Measurements from ENCODE around the gene MMP24OS. TPM values are rescaled to one million over a fixed set of nuclear protein-coding genes. Genes with fewer than 3 reads are reported as not detected.

The MMP24OS gene
- total and polyA plus RNA-seq, 10 of the 15 experiments (the other 5 are each of a cell fraction or from before 2014, with no cell fraction given): 2.0 to 30.9 (median 10.9) TPM

GRCh38 chr20:35299780-35300179, 21.9 kb upstream of the MMP24OS start:
- ATAC-seq (no peak), DNase-seq (ENCODE audit: low read depth, low spot score) (no peak), FAIRE-seq (no peak)
- Histone ChIP-seq H2AFZ (ENCODE audit: control insufficient read depth, low read depth, low read length) (no peak overlapping the region), H3K9ac (ENCODE audit: control insufficient read depth, insufficient read depth, low read length) (no peak overlapping the region), H3K27me3 (replicated peaks in 1 of 2; ENCODE audit: control insufficient read depth in 2 of 2, insufficient read depth in 2 of 2, low read length in 1 of 2) (no peaks in the 10 kb centered on the region), H3K27ac (ENCODE audit: control insufficient read depth, insufficient read depth) (no peak overlapping the region), H4K20me1 (ENCODE audit: control insufficient read depth, insufficient read depth) (no peaks in the 10 kb centered on the region), H3K4me2 (ENCODE audit: control insufficient read depth, insufficient read depth) (no peak overlapping the region), H3K4me3 (no peak overlapping the region), H3K79me2 (ENCODE audit: control insufficient read depth, insufficient read depth, low read length) (no peaks in the 10 kb centered on the region), H3K4me1 (ENCODE audit: control insufficient read depth, insufficient read depth, low read length) (peaks cover 3% of the 10 kb centered on the region), H3K36me3 (ENCODE audit: control insufficient read depth in 2 of 2, insufficient read depth in 2 of 2, low read length in 1 of 2) (peaks cover 0 to 5% of the 10 kb centered on the region in 2 experiments; a peak in 1 of 4 replicates), H3K9me3 (replicated peaks; ENCODE audit: control insufficient read depth, insufficient read depth, low read length) (no peaks in the 10 kb centered on the region)
- SMC1A ChIA-PET (ENCODE audit: uncharacterized antibody, unreplicated experiment): interaction anchor here (1.1 kb wide), 1 partner anchor 30 kb away, joined by 3 read pairs; no protein-coding TSS in a partner anchor
- POLR2A ChIA-PET: no interaction called here
- 80% methylated on average over 4 of the region's 4 CpGs for WGBS (ENCODE audit: insufficient coverage, insufficient replicate concordance, low lambda C conversion rate, missing lambda C conversion rate)
- CTCF ChIA-PET: interaction anchor here (0.8 to 1.2 kb wide), 5 partner anchors 10 to 149 kb away, joined by 3 read pairs; no protein-coding TSS in a partner anchor
- no TSS peak for BruUV-seq (replicated peaks)
- TF ChIP-seq CEBPB (IDR thresholded peaks at IDR 0.05; ENCODE audit: borderline replicate concordance in 1 of 2, low read depth in 2 of 2, low read length in 2 of 2): no peak
- intact Hi-C loops (cut with micrococcal nuclease; ENCODE audit: unreplicated experiment): no loop called here
- RAD21 ChIA-PET (ENCODE audit: unreplicated experiment): no interaction called here
- in situ Hi-C loops (cut with MboI): loop anchor here (5.0 kb wide), 1 partner anchor 148 kb away; no protein-coding TSS in a partner anchor

GRCh38 chr20:35298264-35298663, 20.3 kb upstream of the MMP24OS start:
- no peaks in the 10 kb centered on the region for H3K79me2 ChIP-seq (ENCODE audit: control insufficient read depth, insufficient read depth, low read length)
- in situ Hi-C loops (cut with MboI): no loop called here
- POLR2A ChIA-PET: no interaction called here
- H3K27me3 ChIP-seq (replicated peaks in 1 of 2; ENCODE audit: control insufficient read depth in 2 of 2, insufficient read depth in 2 of 2, low read length in 1 of 2): no peaks in the 10 kb centered on the region
- no peaks in the 10 kb centered on the region for H3K4me1 ChIP-seq (ENCODE audit: control insufficient read depth, insufficient read depth, low read length)
- peaks cover 0 to 3% of the 10 kb centered on the region in 2 experiments; a peak in 1 of 4 replicates for H3K36me3 ChIP-seq (ENCODE audit: control insufficient read depth in 2 of 2, insufficient read depth in 2 of 2, low read length in 1 of 2)
- DNase-seq (ENCODE audit: low read depth, low spot score) (no peak), FAIRE-seq (no peak), ATAC-seq (no peak)
- SMC1A ChIA-PET (ENCODE audit: uncharacterized antibody, unreplicated experiment): interaction anchor here (0.6 to 1.2 kb wide), 2 partner anchors 148 to 149 kb away, joined by 3 to 4 read pairs; no protein-coding TSS in a partner anchor
- TF ChIP-seq IRF5 (IDR thresholded peaks at IDR 0.05; ENCODE audit: borderline replicate concordance) (no peak), EED (IDR thresholded peaks at IDR 0.05; ENCODE audit: low read depth) (no peak), KDM1A (IDR thresholded peaks at IDR 0.05; ENCODE audit: borderline replicate concordance) (no peak), RELA (IDR thresholded peaks at IDR 0.05; ENCODE audit: borderline replicate concordance, partially characterized antibody) (no peak)
- no peaks in the 10 kb centered on the region for H4K20me1 ChIP-seq (ENCODE audit: control insufficient read depth, insufficient read depth)
- H3K27ac ChIP-seq (ENCODE audit: control insufficient read depth, insufficient read depth): no peak overlapping the region
- intact Hi-C loops (cut with micrococcal nuclease; ENCODE audit: unreplicated experiment): no loop called here
- no peak overlapping the region for H3K9ac ChIP-seq (ENCODE audit: control insufficient read depth, insufficient read depth, low read length)
- no peak overlapping the region for H3K4me3 ChIP-seq
- no TSS peak for BruUV-seq (replicated peaks)
- H3K4me2 ChIP-seq (ENCODE audit: control insufficient read depth, insufficient read depth): no peak overlapping the region
- 50% methylated on average over 5 of the region's 5 CpGs for WGBS (ENCODE audit: insufficient coverage, insufficient replicate concordance, low lambda C conversion rate, missing lambda C conversion rate)
- CTCF ChIA-PET: interaction anchor here (0.8 to 1.5 kb wide), 2 partner anchors 9 to 141 kb away, joined by 3 to 4 read pairs; no protein-coding TSS in a partner anchor
- no peak overlapping the region for H2AFZ ChIP-seq (ENCODE audit: control insufficient read depth, low read depth, low read length)
- no peaks in the 10 kb centered on the region for H3K9me3 ChIP-seq (replicated peaks; ENCODE audit: control insufficient read depth, insufficient read depth, low read length)
- RAD21 ChIA-PET (ENCODE audit: unreplicated experiment): interaction anchor here (1.5 kb wide), 1 partner anchor 150 kb away, joined by 3 read pairs; no protein-coding TSS in a partner anchor
